Hindlimb muscle (tissue), 1 donor: ENCODE results near the gene SPON1. TPM values are rescaled to one million over a fixed set of nuclear protein-coding genes. Genes with fewer than 3 reads are reported as not detected.
"Not testable (repeated sequence)": the region's sequence is repeated elsewhere in the genome, so short reads cannot be mapped to it uniquely, and the experiment has no call there.

Experiments
- DNase-seq: peaks from one replicate; pipeline ENCODE4 v3.0.0-alpha.2; 2013
- polyA plus RNA-seq: library from polyadenylated mRNA; unstranded; fragments of 120-200 nt; gene quantifications from one replicate; pipeline ENCODE4 v1.2.1, GENCODE V29; 2013; ENCODE audit not compliant: insufficient read length

SPON1 gene
- polyA plus RNA-seq, result 29.3 TPM

DNA sequence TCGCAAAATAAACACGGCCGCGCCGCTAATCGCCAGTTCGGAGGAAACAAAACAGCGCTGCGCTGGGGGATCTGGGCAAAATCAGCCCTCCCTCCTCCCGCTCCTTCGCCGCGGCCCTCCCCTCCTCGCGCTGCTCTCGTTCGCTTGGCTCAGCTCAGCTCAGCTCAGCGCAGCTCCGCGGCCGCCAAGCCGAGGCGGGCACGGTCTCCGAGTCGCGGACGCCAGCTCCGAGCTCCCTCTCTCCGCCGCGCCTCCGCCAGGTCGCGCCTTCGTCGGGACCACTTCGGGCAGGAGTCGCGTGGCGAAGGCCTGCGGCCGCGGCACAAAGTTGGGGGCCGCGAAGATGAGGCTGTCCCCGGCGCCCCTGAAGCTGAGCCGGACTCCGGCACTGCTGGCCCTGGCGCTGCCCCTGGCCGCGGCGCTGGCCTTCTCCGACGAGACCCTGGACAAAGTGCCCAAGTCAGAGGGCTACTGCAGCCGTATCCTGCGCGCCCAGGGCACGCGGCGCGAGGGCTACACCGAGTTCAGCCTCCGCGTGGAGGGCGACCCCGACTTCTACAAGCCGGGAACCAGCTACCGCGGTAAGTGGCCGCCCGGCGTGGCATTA lies at the start of gene SPON1:
Gene SPON1, plus strand, starts transcription at position 162 of the 607 bp plus-strand sequence. Its CDS starts 182 bp downstream, at position 344.
- peak; percentile 75 for DNase-seq

DNA sequence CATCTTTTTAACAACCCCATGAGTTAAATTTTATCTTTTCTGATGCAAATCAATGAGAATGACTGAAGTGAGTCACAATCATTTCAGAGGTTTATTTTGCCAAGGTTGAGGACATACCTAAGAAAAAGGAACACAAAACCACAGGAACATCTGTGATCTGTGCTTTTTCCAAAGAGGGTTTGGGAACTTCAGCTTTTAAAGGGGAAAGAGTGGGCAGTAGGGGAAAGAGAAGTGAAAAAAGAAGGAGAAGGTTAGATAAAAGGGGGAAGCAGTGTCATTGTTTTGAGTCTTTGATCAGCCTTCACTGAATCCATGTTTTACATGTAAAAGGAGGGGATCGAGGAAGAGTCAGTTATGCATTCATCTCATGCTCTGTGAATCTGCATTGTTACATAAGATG lies 45.3 kb upstream of the SPON1 start:
- DNase-seq, result no peak

DNA sequence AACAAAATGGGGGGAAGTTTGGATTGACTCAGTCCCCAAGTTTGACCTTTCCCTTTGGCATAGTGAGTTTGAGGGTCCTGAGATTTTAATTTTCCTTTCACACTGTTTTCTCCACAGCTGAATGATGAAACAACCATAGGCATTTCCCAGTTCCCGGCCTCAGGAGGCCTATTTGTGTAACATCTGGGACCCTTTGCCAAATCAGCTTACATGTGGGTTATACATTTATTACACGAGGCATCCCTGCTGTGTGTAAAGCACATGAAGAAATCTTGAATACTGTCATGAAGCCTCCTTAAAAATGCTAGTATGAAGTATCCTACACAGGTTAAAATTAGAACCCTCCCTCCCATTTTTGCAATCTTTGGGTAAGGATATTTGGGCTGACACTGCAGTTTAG lies 44.6 kb upstream of the SPON1 start:
- no peak for DNase-seq

DNA sequence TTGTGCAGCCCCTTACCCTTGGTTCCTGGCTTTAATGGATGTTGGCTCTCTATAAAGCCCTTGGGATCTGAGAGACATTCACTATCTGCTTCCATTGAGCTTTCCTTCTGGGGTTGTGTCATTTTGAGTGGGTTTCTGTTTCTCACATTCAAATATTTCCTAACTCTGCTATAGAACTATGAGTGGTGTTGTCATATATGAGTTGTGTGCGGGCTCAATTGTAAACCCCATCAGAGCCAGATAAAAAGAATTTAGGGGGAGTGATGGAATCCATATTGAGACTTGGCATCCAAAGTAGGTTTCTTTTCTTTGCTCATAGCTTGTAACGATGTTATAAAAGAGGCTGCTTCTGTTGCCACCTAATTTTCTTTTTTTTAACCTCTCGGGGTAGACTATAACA lies 41.8 kb upstream of the SPON1 start:
- DNase-seq, result no peak

DNA sequence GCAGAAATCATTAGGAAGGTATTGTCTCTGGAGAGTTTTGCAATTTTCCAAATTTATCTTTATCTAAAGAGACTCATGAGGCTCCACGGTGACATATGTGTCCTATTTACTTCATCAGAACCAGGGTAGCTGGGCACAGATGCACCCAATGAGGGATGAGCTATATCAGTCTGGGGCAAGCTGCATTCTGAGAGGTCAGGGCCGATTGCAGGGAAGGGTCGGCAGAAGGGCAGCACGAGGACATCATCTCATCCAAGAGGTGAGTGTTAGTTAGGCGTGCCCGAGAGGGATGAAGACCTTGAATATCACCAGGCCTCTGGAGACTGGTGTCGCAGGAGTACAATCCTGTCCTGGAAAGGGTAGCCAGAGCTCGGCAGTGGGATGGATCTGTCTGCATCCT lies 41.0 kb upstream of the SPON1 start:
- DNase-seq, result no peak

DNA sequence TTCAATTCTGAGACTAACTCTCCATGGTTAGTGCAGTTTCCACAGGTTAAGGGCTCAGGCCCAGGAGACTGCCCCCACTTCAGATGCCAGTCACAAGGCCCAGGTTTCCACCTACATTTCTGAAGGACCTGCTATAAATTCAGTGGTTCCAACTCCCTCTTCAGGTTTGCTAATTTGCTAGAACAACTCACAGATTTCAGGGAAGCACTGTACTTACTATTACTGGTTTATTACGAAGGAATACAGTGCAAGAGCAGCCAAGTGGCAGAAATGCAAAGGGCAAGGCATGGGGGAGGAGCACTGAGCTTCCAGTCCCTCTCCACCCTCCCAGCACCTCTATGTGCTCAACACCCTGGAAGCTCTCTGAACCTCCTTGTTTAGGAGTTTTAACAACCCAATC lies 39.3 kb upstream of the SPON1 start:
- no peak for DNase-seq

DNA sequence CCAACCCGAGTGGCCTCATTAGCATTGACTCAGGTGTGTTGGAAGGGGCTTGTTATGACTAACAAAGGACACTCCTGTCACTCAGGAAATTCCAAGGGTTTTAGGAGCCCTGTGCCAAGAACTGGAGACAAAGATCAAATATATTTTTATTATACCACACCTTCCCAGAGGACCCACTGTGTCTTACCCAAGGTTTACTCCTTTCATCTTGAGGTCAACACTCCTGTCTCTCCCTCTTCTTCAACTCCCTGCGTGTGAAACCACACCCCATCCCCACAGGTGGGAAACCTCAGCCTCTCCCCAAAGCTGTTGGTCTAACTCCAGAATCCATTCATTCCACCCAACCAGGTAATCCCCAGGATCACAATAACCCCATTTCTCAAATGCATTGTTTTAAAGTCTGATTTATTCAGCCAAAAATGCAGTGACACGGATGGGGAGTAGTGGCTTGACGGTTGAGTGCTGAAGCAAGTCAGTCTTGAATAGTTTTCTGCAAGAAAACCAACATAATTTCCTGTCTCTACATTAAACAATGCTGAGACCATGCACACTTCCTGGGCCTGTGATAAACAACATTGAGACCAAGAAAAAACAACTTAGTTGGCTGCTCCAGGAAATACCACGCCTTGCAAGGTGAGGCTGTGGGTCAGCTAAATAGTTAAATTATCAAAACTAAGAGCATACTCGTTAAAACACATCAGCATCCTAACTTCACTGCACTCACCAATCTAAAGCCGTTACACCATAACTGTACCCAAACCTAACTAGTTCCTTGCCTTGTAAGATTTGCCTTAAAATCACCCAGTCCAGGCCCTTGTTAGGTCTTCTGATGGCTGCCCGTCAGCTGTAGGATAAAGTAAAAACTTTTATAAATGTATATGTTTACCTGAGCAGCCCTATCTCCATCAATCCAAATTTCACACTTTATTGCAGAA lies 38.5 kb upstream of the SPON1 start:
- no peak for DNase-seq

DNA sequence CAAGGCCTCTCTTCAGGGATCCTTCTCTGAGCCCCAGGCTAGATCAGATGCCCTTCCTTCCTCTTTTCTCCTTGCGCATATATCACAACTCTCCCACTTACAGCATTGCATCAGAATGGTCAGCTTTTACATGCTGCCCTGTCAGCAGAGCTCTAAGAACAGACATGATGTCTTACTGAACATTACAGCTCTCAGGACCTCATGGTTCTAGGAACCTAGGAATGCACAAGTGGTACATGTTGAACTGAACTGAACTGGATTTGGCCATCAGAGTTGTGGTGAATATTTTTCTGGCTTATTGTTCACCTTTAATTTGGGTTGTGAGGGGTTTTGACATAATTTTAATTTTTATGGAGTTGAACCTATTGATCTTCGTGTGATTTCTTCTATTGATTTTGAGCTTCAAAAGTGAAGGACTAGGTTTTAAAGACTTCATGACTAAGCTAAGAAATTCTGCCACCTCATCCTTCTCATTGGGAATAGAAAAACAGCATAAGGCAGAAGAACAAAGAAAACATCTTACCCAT lies 37.7 kb upstream of the SPON1 start:
- DNase-seq, result no peak

DNA sequence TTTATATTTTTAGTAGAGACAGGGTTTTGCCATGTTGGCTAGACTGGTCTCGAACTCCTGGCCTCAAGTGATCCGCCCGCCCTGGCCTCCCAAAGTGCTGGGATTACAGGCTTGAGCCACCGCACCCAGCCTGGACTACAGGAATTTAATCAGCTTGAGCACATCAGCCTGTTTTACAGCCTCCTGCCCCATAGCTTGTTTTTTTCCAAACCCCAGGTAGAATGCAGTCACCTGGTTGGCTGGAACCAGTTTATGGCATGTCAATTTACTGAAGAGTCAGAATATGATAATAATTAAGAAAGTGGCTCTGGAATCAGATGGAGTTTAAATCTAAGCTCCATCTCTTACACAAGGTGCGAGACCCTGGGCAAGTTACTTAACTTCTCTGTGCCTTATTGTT lies 36.2 kb upstream of the SPON1 start:
- DNase-seq, result not testable (repeated sequence)

DNA sequence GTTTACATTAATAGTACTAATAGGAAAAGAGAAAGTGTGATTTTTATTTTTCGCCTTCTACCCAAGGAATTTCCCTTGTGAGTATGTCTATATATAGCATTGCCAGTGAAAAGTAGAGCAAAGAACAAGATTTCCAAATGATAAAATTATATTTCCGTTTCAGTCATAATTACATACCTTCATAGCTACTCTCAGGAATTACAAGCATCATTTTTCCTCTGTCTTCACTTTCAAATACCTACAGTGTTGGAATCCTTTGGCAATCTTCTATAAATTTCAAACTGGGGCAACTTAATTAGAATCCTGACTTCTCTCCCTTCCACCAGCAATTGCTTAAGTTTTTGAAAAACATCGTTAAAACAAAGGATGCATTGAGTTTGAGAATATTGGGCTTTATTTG lies 35.5 kb upstream of the SPON1 start:
- no peak for DNase-seq

DNA sequence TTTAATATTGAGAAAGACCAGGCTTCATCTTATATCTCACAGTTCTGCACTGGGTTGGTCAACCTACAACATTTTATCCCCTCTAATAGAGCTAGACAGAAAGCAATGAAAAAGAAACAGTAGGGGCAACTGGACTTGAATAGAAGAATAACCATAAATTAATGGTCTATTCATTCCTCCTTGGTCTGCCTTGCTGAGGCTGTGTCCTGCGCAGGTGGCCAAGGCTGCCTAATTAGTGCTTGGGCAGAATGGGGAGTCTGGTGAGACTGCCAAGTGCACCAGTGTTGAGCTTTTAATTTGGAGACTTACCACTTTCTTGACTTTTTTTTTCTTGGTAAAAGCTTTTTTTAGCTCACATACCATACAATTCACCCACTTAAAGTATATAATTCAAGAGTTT lies 35.0 kb upstream of the SPON1 start:
- DNase-seq, result no peak

DNA sequence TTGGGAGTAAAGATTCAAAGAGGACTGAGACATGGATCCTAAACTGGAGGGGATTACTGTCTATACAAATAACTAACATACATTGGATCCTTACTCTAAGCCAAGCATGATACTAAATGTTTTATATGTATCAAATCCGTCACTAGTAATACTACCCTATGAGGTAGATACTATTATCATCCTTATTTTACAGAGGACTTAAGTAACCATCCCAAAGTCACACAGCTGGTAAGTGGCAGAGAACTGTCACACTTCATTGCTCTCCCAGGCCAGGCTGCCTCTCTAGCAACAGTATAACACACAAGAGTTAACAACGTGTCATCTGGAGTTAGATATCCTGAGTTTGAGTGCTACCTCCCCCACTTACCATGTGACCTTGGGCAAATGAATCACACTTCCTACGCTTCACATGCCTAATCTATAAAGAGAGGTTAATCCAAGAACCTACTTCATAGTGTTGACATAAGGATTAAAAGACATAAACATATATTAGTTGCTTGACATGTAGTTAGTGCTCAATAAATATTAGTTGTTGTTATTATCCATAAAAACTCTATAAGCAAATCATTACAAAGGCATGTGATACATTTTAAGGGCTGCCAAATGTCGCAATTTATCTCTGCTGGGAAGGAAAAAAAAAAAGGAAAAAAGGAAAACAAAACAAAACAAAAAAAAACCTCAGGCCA lies 33.8 kb upstream of the SPON1 start:
- no peak for DNase-seq

DNA sequence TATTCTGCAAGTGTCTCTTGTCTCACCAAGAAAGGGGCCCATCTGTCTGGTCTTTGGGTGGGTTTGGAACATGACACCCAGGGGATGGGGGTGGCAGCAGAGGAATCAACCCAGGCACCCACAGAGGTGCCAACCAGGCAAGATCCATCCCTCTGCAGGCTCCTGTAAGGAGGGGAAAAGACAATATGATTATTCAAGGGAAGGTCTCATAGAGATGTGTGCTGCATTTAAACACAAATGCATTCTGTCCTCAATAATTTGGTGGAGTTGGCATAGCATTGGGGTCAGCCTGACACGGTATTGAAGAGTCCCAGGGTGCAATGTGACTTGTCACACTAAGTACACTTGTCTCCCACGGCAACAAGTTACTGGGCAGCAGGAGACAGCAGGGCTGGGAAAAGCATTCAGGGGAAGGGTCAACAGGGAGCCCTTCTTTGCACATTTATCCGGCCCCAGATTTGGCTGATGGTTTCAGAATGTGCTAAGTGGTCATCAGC lies 33.1 kb upstream of the SPON1 start:
- no peak for DNase-seq

DNA sequence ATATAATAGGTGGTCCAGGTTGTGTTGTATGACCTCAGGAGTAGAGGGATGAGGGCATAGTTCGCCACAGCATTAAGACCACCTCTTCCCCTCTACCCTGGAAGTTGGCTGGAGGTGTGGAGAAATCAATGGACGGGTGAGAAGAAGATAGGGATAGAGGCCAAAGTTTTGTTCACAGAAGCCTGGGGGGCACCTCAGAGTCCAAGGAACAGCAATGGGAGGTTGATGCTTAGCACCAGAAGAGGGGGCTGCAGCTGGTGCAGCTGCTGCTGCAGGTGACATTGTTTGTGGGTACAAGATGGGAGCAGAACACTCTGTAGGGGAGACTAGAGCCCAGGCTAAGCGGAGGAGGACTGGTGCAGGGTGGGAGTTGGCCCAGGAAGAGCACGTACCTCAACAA lies 31.2 kb upstream of the SPON1 start:
- no peak for DNase-seq

DNA sequence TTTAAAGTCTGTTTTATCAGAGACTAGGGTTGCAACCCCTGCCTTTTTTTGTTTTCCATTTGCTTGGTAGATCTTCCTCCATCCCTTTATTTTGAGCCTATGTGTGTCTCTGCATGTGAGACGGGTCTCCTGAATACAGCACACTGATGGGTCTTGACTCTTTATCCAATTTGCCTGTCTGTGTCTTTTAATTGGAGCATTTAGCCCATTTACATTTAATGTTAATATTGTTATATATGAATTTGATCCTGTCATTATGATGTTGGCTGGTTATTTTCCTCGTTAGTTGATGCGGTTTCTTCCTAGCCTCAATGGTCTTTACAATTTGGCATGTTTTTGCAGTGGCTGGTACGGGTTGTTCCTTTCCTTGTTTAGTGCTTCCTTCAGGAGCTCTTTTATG lies 25.4 kb upstream of the SPON1 start:
- DNase-seq, result not testable (repeated sequence)

DNA sequence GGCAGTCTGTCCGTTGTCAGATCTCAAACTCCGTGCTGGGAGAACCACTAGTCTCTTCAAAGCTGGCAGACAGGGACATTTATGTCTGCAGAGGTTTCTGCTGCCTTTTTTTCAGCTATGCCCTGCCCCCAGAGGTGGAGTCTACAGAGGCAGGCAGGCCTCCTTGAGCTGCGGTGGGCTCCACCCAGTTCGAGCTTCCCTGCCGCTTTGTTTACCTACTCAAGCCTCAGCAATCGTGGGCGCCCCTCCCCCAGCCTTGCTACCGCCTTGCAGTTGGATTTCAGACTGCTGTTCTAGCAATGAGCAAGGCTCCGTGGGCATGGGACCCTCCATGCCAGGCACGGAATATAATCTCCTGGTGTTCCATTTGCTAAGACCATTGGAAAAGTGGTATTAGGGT lies 23.7 kb upstream of the SPON1 start:
- DNase-seq, result not testable (repeated sequence)

DNA sequence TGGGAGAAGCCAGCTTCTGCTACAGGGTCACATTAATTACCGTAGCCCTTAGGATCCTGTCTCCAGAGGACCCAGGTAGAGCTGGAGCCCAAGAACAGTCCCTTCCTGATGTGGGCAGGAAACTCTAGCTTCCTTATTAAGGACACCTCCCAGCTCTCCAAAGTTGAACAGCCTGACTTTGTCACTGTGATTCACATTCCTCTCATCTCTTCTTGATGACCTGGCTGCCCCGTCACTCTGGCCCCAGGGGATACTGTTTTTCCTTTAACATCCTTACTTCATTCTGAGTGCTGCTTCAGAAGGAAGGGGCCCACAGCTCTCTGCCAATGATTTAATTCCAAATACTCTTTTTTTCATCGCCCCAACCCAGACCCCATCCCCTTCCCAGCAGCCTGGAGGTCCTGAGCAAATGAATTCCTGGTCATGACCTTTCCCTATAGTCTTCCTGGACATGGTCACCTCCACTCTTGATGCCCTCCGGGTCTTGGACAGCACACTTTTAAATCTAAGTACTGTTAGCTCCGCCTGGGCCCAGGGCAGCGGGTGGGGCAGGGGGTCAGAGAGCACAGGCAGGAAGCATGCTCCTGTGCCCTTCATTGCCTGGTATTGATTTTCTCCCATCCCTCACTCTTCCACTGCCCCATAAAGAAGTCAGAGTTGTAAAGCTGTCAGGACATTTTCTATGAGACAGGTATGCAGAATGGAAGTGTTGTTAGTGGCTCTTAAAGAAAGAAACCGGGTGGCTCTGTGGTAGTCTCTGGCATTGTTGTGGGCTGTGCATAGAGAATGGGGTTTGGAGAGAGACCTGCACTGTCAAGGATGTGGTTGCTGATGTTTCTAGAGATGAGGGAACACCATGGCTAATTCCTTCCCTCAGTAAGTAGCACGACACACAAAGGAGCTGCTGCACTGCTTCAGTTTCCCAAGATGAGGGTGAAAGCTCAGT lies 22.3 kb upstream of the SPON1 start:
- DNase-seq, result no peak

DNA sequence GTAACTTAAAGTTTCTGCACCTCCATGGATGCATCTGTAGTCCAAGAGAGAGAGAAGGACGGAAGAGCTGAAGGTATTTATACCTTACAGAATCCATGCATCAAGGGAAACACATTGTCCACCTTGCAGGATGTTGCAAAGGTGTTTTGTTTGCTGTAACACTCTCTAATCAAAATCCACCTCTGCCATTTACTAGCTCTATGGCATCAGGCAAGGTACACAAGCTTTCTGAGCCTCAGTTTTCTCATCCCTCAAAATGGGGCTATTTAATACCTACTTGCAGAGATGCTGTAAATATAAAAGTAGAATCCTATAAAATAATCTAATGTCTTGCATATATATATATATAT lies 21.6 kb upstream of the SPON1 start:
- DNase-seq, result no peak

DNA sequence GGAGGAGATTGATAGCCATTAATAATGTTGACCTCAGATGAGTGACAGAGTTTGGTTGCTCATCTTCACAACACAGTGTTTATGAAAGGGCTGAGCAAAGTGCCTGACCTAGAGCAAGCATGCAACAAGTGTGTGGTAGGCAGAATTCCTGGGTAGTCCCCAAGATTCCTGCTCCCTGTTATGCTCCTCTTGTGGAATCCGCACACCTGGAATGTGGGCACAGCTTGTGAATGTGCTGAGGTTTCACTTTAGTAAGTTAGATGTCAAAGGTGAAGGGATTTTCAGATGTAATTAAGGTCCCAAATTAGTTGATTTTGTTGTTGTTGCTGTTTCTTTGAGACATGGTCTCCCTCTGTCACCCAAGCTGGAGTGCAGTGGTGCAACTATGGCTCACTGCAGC lies 20.7 kb upstream of the SPON1 start:
- DNase-seq, result no peak

DNA sequence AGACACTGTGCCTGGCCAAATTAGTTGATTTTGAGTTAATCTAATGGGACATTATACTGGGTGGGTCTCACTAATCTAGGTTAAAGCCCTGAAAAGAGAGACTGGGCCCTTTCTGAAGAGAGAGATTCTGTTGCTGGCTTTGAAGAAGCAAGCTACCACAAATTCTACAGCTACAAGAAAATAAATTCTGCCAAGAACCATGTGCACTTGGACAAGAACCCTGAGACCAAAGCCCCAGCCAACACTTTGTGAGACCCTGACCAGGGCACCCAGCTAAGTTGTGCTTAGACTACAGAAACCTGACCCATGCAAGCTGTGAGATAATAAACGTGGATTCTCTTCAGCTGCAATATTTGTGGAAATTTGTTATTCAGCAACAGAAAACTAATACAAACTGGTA lies 20.1 kb upstream of the SPON1 start:
- no peak for DNase-seq

DNA sequence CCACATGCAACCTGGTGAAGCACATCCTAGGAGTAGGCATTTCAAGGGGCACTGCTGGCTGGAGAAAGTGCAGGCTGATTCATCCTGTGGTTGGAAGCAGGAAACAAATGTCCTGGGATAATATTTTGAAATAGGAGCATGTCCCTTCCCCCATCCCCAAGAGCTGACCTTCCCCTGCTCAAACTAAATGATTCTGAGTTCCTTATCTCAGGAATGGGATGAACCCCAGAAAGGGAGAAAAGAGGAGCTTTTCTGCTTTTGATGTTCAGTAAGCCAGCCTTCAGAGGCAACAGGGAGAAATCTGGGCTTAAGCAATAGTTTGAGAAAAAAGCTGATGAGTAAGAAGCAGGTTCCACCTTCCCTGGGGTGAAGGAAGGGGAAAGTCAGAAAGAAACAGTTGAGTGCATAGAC lies 19.5 kb upstream of the SPON1 start:
- DNase-seq, result no peak

DNA sequence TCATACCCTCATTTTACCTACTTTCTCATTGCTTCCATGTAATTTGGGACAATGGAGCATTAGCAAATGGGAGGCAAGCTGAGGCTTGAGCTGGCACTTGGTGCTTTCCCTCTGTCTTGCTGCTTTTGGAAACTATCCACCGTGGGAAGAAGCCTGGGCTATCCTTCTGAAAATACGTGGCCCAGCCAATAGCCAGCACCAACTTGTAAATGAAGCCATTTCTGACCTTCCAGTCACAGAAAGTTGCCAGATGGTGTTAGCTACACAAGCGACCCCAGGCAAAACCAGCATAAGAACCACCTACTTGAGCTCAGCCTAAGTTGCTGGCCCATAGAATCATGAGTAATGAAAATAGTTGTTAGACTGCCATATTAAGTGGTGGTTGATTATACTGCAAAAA lies 18.5 kb upstream of the SPON1 start:
- no peak for DNase-seq
